K562 (cell line): ENCODE measurements around the gene OR56B1. TPM values are rescaled to one million over a fixed set of nuclear protein-coding genes. Genes with fewer than 3 reads are reported as not detected.

Experiments used
- ATAC-seq: fragments of 200-7000 bp; cut with Tn5 transposase; 3 replicates; pipeline ENCODE4 v1.9.1; 2020; ENCODE audit warnings: moderate library complexity
- BruUV-seq: library from RNA; stranded (reverse); fragments of 400-500 nt; replicated peaks from 2 replicates; lab custom pipeline; 2021; lab: Mats Ljungman, UMichigan
- CTCF ChIA-PET: fragments of 300-600 bp; formaldehyde crosslinking; extraction: SDS; loops from one replicate; lab custom pipeline; 2021; ENCODE audit warnings: low intra/inter-chr PET ratio; lab: Yijun Ruan, JAX
- POLR2A ChIA-PET: fragments of 300-600, 350-650 bp; sonication (Branson Sonifier 250); formaldehyde crosslinking; extraction: SDS; loops from one replicate; lab custom pipeline; 2021; ENCODE audit warnings: antibody characterized with exemption, inconsistent platforms; lab: Yijun Ruan, JAX
- DNase-seq, 4 experiments: peaks; one replicate each; pipeline versions ENCODE4 v3.0.0 to v3.0.0-alpha.2; 2011 to 2018; ENCODE audit warnings: low spot score in 3 of 4, mixed read lengths in 3 of 4; ENCODE audit errors: extremely low read depth in 1 of 4
- FAIRE-seq: peaks from 2 replicates; lab custom pipeline; 2011; peaks lifted over from hg19 to GRCh38; lab: Jason Lieb, UNC
- H2AFZ ChIP-seq: 2 replicates; pipeline ENCODE4 v1.6.0; 2011; ENCODE audit warnings: low read depth, low read length, control low read depth, inconsistent platforms
- H3K27ac ChIP-seq: fragments of 200-600 bp; 3 replicates; pipeline ENCODE4 v1.8.0; 2011; ENCODE audit warnings: low read depth, mild to moderate bottlenecking, control low read depth, inconsistent platforms, low read length, moderate library complexity, mixed read lengths; ENCODE audit errors: extremely low read depth
- H3K27me3 ChIP-seq, 2 experiments: fragments of 300-600 bp in 1 of 2; 2 replicates in 1 of 2; 3 replicates in 1 of 2; pipeline versions ENCODE4 v1.6.0 to v1.8.0; 2011; ENCODE audit warnings: inconsistent platforms in 2 of 2, low read length in 2 of 2, mild to moderate bottlenecking in 1 of 2, mixed read lengths in 1 of 2, moderate library complexity in 1 of 2; ENCODE audit not compliant: control insufficient read depth in 2 of 2, insufficient read depth in 2 of 2
- H3K36me3 ChIP-seq: fragments of 300-600 bp; 3 replicates; pipeline ENCODE4 v1.8.0; 2011; ENCODE audit warnings: mild to moderate bottlenecking, low read length, inconsistent platforms; ENCODE audit not compliant: control insufficient read depth, insufficient read depth
- H3K4me1 ChIP-seq, 2 experiments: fragments of 200-600 bp in 1 of 2; replicated peaks in 1 of 2; 2 replicates in 1 of 2; 3 replicates in 1 of 2; pipeline versions ENCODE4 v1.5.1 to v1.8.0; 2011; ENCODE audit warnings: inconsistent platforms in 2 of 2, low read length in 2 of 2, mild to moderate bottlenecking in 1 of 2, mixed read lengths in 1 of 2, moderate library complexity in 1 of 2; ENCODE audit not compliant: control insufficient read depth in 2 of 2, insufficient read depth in 2 of 2
- H3K4me2 ChIP-seq: 2 replicates; pipeline ENCODE4 v1.6.1; 2011; ENCODE audit warnings: low read length, control low read depth, inconsistent platforms, mixed read lengths; ENCODE audit not compliant: insufficient read depth
- H3K4me3 ChIP-seq: fragments of 200-600 bp; sonication (generic), shearing (Covaris generic); 2 replicates; pipeline ENCODE4 v1.5.1; 2016; ENCODE audit warnings: control low read depth, inconsistent platforms
- H3K79me2 ChIP-seq: fragments of 200-600 bp; 3 replicates; pipeline ENCODE4 v1.8.0; 2011; ENCODE audit warnings: low read length, inconsistent platforms; ENCODE audit not compliant: control insufficient read depth, insufficient read depth
- H3K9ac ChIP-seq, 2 experiments: 2 replicates each; pipeline versions ENCODE4 v1.6.0 to v1.6.1; 2011; ENCODE audit warnings: low read depth in 2 of 2, low read length in 2 of 2, control low read depth in 1 of 2, inconsistent platforms in 1 of 2, mild to moderate bottlenecking in 1 of 2, mixed read lengths in 1 of 2; ENCODE audit not compliant: insufficient read depth in 1 of 2
- H3K9me1 ChIP-seq: one replicate; pipeline ENCODE4 v1.6.0; 2011; ENCODE audit warnings: inconsistent platforms, mild to moderate bottlenecking, low read length, moderate library complexity; ENCODE audit not compliant: control insufficient read depth, insufficient read depth
- H3K9me3 ChIP-seq: replicated peaks from 2 replicates; pipeline ENCODE4 v1.5.1; 2011; ENCODE audit warnings: low read depth, low read length, inconsistent platforms; ENCODE audit not compliant: control insufficient read depth, insufficient read depth
- H4K20me1 ChIP-seq: replicated peaks from 2 replicates; pipeline ENCODE4 v1.6.1; 2011; ENCODE audit warnings: low read length, inconsistent platforms, mixed read lengths; ENCODE audit not compliant: control insufficient read depth, insufficient read depth
- BDP1 ChIP-seq: IDR thresholded peaks from 3 replicates; pipeline ENCODE4 v1.6.1; 2011; ENCODE audit not compliant: insufficient read length, insufficient read depth
- CCNT2 ChIP-seq: IDR thresholded peaks from 2 replicates; pipeline ENCODE4 v1.6.1; 2011; ENCODE audit warnings: borderline replicate concordance, low read depth, mild to moderate bottlenecking, moderate library complexity, mixed read lengths, low read length; ENCODE audit not compliant: insufficient read length; ENCODE audit errors: extremely low read depth
- CEBPB ChIP-seq: fragments of 450-650 bp; IDR thresholded peaks from 2 replicates; pipeline ENCODE4 v1.6.1; 2016; ENCODE audit warnings: missing genetic modification characterization, missing compliant biosample characterization
- CEBPG ChIP-seq, 3 experiments: fragments of 200-800 bp in 1 of 3; sonication (Bioruptor generic) in 1 of 3; sonication (generic) in 1 of 3; formaldehyde crosslinking in 1 of 3; IDR thresholded peaks in 2 of 3; conservative IDR thresholded peaks in 1 of 3; 2 replicates each; pipeline versions ENCODE4 v1.6.1 to v1.8.0; 2016 to 2022; ENCODE audit warnings: missing compliant biosample characterization in 2 of 3, missing genetic modification characterization in 2 of 3, mild to moderate bottlenecking in 1 of 3, missing genetic modification reagents in 1 of 3
- WHSC1 ChIP-seq: IDR thresholded peaks from one replicate; pipeline ENCODE4 v1.6.1; 2012; ENCODE audit warnings: low read length, control low read depth, inconsistent platforms
- WGBS: fragments of 100-300 bp; shearing (Covaris generic); methylation state at CpG from one replicate; pipeline ENCODE4 v1.1.6; 2016; ENCODE audit warnings: low coverage, mixed read lengths; ENCODE audit not compliant: insufficient coverage; ENCODE audit errors: missing lambda C conversion rate; 5-methylcytosine and 5-hydroxymethylcytosine counted together
- in situ Hi-C: fragments of 300-500 bp; cut with MboI; formaldehyde crosslinking; loops from 4 replicates; pipeline ENCODE4 v1.15.0; 2018; ENCODE audit warnings: inconsistent platforms, mixed read lengths
- intact Hi-C: fragments of 100-400 bp; cut with micrococcal nuclease; formaldehyde crosslinking; loops from 2 replicates; pipeline ENCODE4 v1.14.2; 2022
- polyA plus RNA-seq, 8 experiments: library from polyadenylated mRNA; depleted of rRNA in 4 of 8; stranded (reverse) in 5 of 8; unstranded in 3 of 8; fragments of >200 nt; fragmentation: Nextera tagmentation in 2 of 8; fragmentation: Illumina TruSeq in 1 of 8; extraction: Ambion mirVana in 2 of 8; extraction: Trizol in 1 of 8; gene quantifications; 2 replicates each; pipeline versions ENCODE4 v1.2.1 to v1.2.3, GENCODE V29; 2011 to 2014; ENCODE audit warnings: inconsistent platforms in 1 of 8, missing spikeins in 1 of 8
- total RNA-seq, 7 experiments: library from RNA; depleted of rRNA in 6 of 7; stranded (reverse); fragments of >200 nt in 6 of 7; fragmentation: Illumina TruSeq in 2 of 7; extraction: Trizol in 2 of 7; gene quantifications; 2 replicates each; pipeline versions ENCODE4 v1.2.1 to v1.2.3, GENCODE V29; 2011 to 2021; ENCODE audit warnings: low replicate concordance in 1 of 7
- TF ChIP-seq, protein P1 (sequence below), 2 experiments: fragments of 450-650 bp in 1 of 2; sonication (generic) in 1 of 2; formaldehyde crosslinking in 1 of 2; IDR thresholded peaks in 1 of 2; conservative IDR thresholded peaks in 1 of 2; 2 replicates each; pipeline versions ENCODE4 v1.6.1 to v1.8.1; 2016 to 2023; ENCODE audit warnings: mild to moderate bottlenecking in 2 of 2, moderate library complexity in 2 of 2, inconsistent platforms in 1 of 2, missing genetic modification reagents in 1 of 2
- TF ChIP-seq, protein P2 (sequence below): IDR thresholded peaks from 2 replicates; pipeline ENCODE4 v1.6.1; 2011; ENCODE audit warnings: borderline replicate concordance, low read depth, mild to moderate bottlenecking, moderate library complexity, low read length; ENCODE audit not compliant: insufficient read depth, poor library complexity, severe bottlenecking

The OR56B1 gene
- total and polyA plus RNA-seq, 9 of the 15 experiments (the other 6 are each of a cell fraction or from before 2014, with no cell fraction given) = not detected

DNA sequence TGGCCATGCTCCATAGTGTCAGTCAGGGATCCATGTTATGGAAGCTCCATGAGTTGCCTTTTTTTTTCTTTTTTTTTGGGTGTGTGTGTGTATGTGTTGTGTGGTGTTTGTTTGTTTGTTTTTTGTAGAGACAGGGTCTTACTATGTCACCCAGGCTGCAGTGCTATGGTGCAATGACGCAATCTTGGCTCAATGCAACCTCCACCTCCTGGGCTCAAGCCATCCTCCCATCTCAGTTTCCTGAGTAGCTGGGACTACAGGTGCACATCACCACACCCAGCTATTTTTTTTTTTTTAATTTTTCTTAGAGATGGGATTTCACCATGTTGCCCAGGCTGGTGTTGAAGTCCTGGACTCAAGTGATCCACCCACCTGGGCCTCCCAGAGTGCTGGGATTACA, 47.8 kb upstream of the OR56B1 start:
- FAIRE-seq (no peak), DNase-seq (no peak), ATAC-seq (no peak)
- Histone ChIP-seq H3K36me3 (no peaks in the 10 kb centered on the region), H3K27me3 (no peaks in the 10 kb centered on the region), H3K9ac (no peak overlapping the region), H3K4me1 (peaks cover 0 to 26% of the 10 kb centered on the region in 2 experiments; a peak in 4 of 5 replicates), H3K27ac (no peak overlapping the region), H3K4me2 (no peak overlapping the region), H3K79me2 (peaks cover 4% of the 10 kb centered on the region; the same call in 2 of the 3 replicates), H2AFZ (no peak overlapping the region), H3K9me1 (no peaks in the 10 kb centered on the region), H3K9me3 (no peaks in the 10 kb centered on the region), H4K20me1 (no peaks in the 10 kb centered on the region), H3K4me3 (no peak overlapping the region)
- in situ Hi-C loops (no loop called here), intact Hi-C loops (loop anchor here (5.0 kb wide), 1 partner anchor 86 kb away; no protein-coding TSS in a partner anchor)
- 80% methylated on average over 1 of the region's 1 CpG for WGBS
- no TSS peak for BruUV-seq
- TF ChIP-seq, protein P1, sequence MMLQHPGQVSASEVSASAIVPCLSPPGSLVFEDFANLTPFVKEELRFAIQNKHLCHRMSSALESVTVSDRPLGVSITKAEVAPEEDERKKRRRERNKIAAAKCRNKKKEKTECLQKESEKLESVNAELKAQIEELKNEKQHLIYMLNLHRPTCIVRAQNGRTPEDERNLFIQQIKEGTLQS (IDR thresholded peaks at IDR 0.05) = peak; percentile 36; the same call in 1 of the 2 replicates
- TF ChIP-seq, protein P1 (CRISPR knock-in tag; conservative IDR thresholded peaks at IDR 0.05) = no peak
- TF ChIP-seq CEBPB (0 out of 2 replicates have a peak, but pooled peaks have one; percentile 47), WHSC1 (no peak), BDP1 (no peak), CEBPG (CRISPR knock-in tag; IDR thresholded peaks at IDR 0.05) (no peak), CEBPG (tag; conservative IDR thresholded peaks at IDR 0.05 in 1 of 2, IDR thresholded peaks at IDR 0.05 in 1 of 2) (0 out of 4 replicates have a peak, but pooled peaks of 1 of the 2 experiments have one; percentile 17), CCNT2 (no peak)
- TF ChIP-seq, protein P2, sequence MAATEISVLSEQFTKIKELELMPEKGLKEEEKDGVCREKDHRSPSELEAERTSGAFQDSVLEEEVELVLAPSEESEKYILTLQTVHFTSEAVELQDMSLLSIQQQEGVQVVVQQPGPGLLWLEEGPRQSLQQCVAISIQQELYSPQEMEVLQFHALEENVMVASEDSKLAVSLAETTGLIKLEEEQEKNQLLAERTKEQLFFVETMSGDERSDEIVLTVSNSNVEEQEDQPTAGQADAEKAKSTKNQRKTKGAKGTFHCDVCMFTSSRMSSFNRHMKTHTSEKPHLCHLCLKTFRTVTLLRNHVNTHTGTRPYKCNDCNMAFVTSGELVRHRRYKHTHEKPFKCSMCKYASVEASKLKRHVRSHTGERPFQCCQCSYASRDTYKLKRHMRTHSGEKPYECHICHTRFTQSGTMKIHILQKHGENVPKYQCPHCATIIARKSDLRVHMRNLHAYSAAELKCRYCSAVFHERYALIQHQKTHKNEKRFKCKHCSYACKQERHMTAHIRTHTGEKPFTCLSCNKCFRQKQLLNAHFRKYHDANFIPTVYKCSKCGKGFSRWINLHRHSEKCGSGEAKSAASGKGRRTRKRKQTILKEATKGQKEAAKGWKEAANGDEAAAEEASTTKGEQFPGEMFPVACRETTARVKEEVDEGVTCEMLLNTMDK = no peak
- ChIA-PET CTCF (no interaction called here), POLR2A (no interaction called here)
